ENCODE measurements around the gene SLC35E2B.

DNA sequence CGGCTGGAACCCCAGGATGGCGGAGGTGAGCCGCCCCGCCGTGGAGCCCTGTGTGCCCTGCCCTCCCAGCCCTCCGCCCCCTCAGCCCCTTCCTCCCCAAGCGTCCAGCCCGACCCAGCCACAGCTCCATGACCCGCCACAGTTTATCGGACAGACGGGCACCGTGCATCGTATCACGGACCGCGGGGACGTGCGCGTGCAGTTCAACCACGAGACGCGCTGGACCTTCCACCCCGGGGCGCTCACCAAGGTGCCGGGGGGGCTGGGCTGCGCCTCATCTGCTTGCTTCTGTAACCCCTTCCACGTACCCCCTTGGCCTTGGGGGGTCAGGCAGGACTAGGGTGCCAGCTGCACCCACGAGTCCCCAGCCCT is 67.2 kb downstream of the SLC35E2B start:
- TF ChIP-seq, protein P1, sequence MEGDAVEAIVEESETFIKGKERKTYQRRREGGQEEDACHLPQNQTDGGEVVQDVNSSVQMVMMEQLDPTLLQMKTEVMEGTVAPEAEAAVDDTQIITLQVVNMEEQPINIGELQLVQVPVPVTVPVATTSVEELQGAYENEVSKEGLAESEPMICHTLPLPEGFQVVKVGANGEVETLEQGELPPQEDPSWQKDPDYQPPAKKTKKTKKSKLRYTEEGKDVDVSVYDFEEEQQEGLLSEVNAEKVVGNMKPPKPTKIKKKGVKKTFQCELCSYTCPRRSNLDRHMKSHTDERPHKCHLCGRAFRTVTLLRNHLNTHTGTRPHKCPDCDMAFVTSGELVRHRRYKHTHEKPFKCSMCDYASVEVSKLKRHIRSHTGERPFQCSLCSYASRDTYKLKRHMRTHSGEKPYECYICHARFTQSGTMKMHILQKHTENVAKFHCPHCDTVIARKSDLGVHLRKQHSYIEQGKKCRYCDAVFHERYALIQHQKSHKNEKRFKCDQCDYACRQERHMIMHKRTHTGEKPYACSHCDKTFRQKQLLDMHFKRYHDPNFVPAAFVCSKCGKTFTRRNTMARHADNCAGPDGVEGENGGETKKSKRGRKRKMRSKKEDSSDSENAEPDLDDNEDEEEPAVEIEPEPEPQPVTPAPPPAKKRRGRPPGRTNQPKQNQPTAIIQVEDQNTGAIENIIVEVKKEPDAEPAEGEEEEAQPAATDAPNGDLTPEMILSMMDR (IDR thresholded peaks at IDR 0.05; ENCODE audit: insufficient read depth, low read depth, low read length) = no peak
- TF ChIP-seq EZH2 (IDR thresholded peaks at IDR 0.05; ENCODE audit: insufficient read depth, low read length) = no peak
